ENCODE results near the gene LGALS8. TPM values are rescaled to one million over a fixed set of nuclear protein-coding genes. Genes with fewer than 3 reads are reported as not detected.
"Not testable (repeated sequence)": the region's sequence is repeated elsewhere in the genome, so short reads cannot be mapped to it uniquely, and the experiment has no call there.

Gene LGALS8
- total RNA-seq: 23.3 and 29.9 TPM in 2 replicates
- long read RNA-seq, full-length matches to known transcripts: 30 of 55 reads
- long read RNA-seq, partial matches to known transcripts: 16 of 55 reads
- long read RNA-seq, other reads (novel, unspliced or antisense): 9 of 55 reads

DNA sequence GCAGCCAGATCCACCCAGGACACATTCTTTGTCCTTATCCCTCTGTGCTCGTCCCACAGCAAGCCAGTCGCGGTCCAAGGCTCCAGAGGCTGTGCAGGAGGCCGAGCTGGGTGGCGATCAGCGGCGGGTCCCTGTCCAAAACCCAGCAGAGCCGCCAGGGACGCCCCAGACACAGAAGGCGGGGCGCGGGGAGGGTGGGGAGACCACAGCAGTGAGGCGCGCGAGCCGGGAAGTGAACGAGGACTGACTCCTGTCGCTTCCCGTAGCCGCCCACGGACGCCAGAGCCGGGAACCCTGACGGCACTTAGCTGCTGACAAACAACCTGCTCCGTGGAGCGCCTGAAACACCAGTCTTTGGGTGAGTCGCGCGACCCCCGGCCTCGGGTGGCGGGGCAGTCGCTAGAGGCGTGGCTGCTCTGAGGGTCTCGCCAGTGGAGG, at the start of gene LGALS8:
Gene LGALS8 (plus strand): TSS at position 279 of the 438 bp plus-strand sequence. CDS start 2,089 bp downstream, outside the sequence.
- no peaks in the 10 kb centered on the region for H3K9me3 Mint-ChIP-seq
- peaks cover 15% of the 10 kb centered on the region for H3K4me1 Mint-ChIP-seq
- TF ChIP-seq, protein P1, sequence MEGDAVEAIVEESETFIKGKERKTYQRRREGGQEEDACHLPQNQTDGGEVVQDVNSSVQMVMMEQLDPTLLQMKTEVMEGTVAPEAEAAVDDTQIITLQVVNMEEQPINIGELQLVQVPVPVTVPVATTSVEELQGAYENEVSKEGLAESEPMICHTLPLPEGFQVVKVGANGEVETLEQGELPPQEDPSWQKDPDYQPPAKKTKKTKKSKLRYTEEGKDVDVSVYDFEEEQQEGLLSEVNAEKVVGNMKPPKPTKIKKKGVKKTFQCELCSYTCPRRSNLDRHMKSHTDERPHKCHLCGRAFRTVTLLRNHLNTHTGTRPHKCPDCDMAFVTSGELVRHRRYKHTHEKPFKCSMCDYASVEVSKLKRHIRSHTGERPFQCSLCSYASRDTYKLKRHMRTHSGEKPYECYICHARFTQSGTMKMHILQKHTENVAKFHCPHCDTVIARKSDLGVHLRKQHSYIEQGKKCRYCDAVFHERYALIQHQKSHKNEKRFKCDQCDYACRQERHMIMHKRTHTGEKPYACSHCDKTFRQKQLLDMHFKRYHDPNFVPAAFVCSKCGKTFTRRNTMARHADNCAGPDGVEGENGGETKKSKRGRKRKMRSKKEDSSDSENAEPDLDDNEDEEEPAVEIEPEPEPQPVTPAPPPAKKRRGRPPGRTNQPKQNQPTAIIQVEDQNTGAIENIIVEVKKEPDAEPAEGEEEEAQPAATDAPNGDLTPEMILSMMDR (conservative IDR thresholded peaks at IDR 0.05): no peak
- no peaks in the 10 kb centered on the region for H3K27me3 Mint-ChIP-seq (ENCODE audit: low read depth)
- peak within 1 kb of the TSS; percentile 97 for H3K27ac Mint-ChIP-seq (ENCODE audit: unreplicated experiment)
- peak; percentile 63 for DNase-seq (ENCODE audit: low read depth, low spot score)
- H3K4me3 Mint-ChIP-seq: peak within 1 kb of the TSS; percentile 95
- no peaks in the 10 kb centered on the region for H3K36me3 Mint-ChIP-seq (ENCODE audit: low read depth)

DNA sequence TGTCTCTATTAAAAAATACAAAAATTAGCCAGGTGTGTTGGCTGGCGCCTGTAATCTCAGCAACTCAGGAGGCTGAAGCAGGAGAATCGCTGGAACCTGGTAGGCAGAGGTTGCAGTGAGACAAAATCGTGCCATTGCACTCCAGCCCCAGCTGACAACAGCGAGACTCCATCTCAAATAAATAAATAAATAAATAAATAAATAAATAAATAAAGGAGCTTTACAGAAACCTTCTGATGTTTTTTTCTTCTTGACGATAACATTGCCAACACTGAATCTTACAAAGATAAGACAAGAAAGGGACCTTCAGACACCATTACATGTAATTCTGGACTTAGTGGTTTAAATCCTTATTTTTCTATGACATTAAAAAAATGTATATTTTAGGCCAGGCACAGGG, 47.8 kb upstream of the LGALS8 start:
- H3K36me3 Mint-ChIP-seq (ENCODE audit: low read depth): no peaks in the 10 kb centered on the region
- H3K9me3 Mint-ChIP-seq: no peaks in the 10 kb centered on the region

DNA sequence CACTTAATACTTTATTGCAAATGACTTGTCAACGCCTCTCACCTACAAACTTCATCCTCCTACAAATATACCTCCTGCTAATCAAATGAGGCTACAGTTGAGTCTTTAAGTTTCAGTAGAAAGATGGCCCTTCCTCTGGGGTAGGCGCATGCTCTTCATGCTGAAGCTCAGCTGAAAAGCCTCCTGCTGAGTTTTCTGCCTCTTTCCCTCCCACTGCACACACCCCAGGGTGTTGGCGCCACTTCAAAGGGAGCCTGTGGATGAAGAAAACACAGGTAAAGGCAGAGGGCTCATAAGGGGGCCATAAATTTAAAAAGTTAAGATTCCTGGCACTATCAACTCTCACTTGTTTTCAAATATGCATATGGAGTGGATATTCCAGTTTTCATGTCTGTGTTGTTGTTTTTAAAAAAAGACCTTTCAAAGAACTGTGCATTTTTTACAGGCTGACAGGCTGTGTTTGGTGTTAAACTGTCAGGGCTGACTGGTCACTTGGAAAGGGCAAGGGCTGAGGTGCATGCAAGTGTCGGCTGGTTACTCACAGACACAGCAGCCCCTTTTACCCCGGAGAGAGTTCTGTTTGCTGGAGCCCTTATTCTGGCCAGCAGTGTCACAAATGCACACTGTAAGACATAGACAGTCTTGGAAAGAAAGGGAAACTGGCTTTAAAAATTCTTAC, 42.9 kb upstream of the LGALS8 start:
- TF ChIP-seq, protein P1 (conservative IDR thresholded peaks at IDR 0.05): no peak
- H3K4me3 Mint-ChIP-seq: no peak overlapping the region
- H3K36me3 Mint-ChIP-seq (ENCODE audit: low read depth): no peaks in the 10 kb centered on the region
- H3K9me3 Mint-ChIP-seq: no peaks in the 10 kb centered on the region
- no peak overlapping the region for H3K27ac Mint-ChIP-seq (ENCODE audit: unreplicated experiment)
- DNase-seq (ENCODE audit: low read depth, low spot score): no peak
- H3K27me3 Mint-ChIP-seq (ENCODE audit: low read depth): no peaks in the 10 kb centered on the region
- no peaks in the 10 kb centered on the region for H3K4me1 Mint-ChIP-seq

More for the DNA sequence above, 47.8 kb upstream of the LGALS8 start:
- H3K27ac Mint-ChIP-seq (ENCODE audit: unreplicated experiment): no peak overlapping the region
- TF ChIP-seq, protein P1 (conservative IDR thresholded peaks at IDR 0.05): no peak
- no peak overlapping the region for H3K4me3 Mint-ChIP-seq
- H3K27me3 Mint-ChIP-seq (ENCODE audit: low read depth): no peaks in the 10 kb centered on the region
- H3K4me1 Mint-ChIP-seq: peaks cover 4% of the 10 kb centered on the region
- DNase-seq (ENCODE audit: low read depth, low spot score): no peak

DNA sequence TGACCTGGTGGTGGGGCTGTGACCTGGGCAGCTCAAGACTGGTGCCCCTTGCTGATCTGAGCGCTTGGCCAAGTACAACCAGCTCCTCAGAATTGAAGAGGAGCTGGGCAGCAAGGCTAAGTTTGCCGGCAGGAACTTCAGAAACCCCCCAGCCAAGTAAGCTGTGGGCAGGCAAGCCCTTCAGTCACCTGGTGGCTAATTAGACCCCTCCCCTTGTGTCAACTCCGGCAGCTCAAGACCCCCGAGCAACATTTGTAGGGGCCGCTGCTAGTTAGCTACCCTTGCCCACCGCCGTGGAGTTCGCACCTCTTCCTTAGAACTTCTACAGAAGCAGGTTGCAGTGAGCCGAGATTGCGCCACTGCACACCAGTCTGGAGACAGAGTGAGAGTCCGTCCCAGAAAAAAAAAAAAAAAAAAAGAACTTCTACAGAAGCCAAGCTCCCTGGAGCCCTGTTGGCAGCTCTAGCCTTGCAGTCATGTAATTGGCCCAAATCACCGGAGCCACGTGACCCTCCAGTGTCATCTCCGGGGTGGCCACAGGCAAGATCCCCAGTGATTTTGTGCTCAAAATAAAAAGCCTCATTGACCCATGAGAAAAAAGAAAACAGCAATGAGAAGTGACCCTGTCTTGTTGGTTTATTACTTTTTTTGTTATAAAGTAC, 39.3 kb upstream of the LGALS8 start:
- TF ChIP-seq, protein P1 (conservative IDR thresholded peaks at IDR 0.05): no peak
- Mint-ChIP-seq H3K27me3 (ENCODE audit: low read depth) (no peaks in the 10 kb centered on the region), H3K36me3 (ENCODE audit: low read depth) (no peaks in the 10 kb centered on the region), H3K4me1 (no peaks in the 10 kb centered on the region), H3K27ac (ENCODE audit: unreplicated experiment) (peak overlapping the region; percentile 6), H3K9me3 (no peaks in the 10 kb centered on the region), H3K4me3 (no peak overlapping the region)
- no peak for DNase-seq (ENCODE audit: low read depth, low spot score)

DNA sequence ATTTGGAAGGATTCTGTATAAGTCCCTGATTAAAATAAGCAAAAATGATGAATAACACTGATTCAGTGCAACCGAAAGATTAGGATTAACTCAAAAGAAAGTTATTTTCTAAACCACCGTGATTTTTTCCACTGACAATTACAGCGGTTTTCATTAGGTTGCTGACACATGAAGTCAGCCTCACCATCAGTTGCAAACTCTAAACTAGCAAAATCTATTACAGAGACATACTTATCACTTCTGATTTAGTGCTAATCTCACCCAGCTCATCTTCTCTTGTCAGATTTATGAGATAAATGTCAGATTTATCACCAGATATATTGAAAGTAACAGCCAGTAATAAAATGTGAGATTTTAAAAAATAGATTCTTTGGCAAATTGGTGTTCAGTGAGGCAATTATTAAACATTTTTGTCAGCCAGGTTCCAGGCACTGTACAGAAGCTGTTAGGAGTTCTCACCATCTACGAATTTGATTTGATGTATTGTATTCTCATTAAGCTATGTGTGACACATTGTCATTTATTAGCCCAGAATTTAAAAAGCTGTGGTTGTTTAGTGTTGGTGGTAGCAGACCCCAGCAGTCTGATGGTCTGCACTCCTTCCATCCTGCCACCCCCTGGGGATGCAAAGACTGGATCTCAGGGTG, 37.3 kb upstream of the LGALS8 start:
- Mint-ChIP-seq H3K4me1 (peaks cover 3% of the 10 kb centered on the region), H3K27ac (ENCODE audit: unreplicated experiment) (no peak overlapping the region), H3K36me3 (ENCODE audit: low read depth) (no peaks in the 10 kb centered on the region), H3K4me3 (no peak overlapping the region), H3K27me3 (ENCODE audit: low read depth) (no peaks in the 10 kb centered on the region), H3K9me3 (no peaks in the 10 kb centered on the region)
- TF ChIP-seq, protein P1 (conservative IDR thresholded peaks at IDR 0.05): no peak
- DNase-seq (ENCODE audit: low read depth, low spot score): no peak

DNA sequence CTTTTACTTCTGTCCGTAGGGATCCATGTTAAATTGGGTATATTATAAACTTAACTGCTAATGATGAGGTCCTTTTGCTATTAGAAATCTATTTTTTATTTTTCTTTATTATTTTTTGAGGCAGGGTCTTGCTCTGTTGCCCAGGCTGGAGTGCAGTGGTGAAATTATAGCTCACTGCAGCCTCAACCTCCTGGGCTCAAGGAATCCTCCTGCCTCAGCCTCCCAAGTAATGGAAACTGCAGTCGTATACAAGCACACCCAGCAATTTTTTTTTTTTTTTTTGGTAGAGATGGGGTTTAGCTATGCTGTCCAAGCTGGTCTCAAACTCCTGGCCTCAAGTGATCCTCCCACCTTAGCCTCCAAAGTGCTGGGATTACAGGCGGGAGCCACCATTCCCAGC, 34.6 kb upstream of the LGALS8 start:
- H3K36me3 Mint-ChIP-seq (ENCODE audit: low read depth): not testable (repeated sequence)

More for the DNA sequence above, 34.6 kb upstream of the LGALS8 start:
- H3K4me3 Mint-ChIP-seq; DNase-seq (ENCODE audit: low read depth, low spot score); H3K27me3 Mint-ChIP-seq (ENCODE audit: low read depth); H3K9me3 Mint-ChIP-seq; H3K4me1 Mint-ChIP-seq; H3K27ac Mint-ChIP-seq (ENCODE audit: unreplicated experiment): not testable (repeated sequence)

All from neural crest cell (in vitro differentiated cells).